CD4-positive, alpha-beta T cell treated with Interleukin-21 for 1 hour (primary cell): Measurements from ENCODE around the gene POLA1.

Source experiments
- DNase-seq: peaks from one replicate; pipeline ENCODE4 v3.0.0-alpha.2; 2020

POLA1 gene

DNA sequence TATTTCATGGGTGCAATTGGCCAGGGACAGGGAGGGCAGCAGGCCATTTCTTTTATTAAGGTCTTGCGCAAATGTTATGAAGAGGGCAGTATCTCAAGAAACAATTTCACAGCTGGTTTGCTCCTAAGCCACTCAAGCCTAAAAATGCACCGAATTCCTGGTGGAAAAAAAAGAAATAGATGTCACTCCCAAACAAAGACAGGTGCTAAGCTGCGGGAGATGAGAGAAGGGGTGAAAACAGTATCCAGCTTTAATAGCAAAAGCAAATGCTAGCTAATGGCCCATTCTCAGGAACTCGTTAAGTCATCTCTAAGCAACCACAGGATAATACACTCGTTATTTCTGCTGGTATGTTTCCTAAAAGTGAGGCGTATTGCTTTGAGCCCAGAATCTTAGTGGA is 205.7 kb downstream of the POLA1 start:
- no peak for DNase-seq

DNA sequence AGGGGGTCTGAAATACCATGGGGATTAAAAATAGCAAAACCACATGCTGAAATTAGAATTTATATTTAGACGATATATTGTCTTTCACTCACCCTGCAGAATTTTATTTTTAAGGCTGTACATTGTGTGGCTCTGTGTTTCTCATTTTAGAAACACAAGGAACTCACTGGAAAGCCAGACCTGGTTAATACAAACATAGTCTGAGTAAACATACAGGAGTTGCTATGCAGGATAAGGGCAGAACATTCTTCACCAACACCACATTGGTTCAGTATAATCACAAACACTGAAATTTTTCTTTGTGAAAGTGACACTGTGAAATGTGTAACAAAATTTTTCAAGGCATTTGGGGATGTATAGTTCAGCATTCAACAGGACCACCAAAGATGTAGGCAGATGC is 206.5 kb downstream of the POLA1 start:
- DNase-seq = no peak

DNA sequence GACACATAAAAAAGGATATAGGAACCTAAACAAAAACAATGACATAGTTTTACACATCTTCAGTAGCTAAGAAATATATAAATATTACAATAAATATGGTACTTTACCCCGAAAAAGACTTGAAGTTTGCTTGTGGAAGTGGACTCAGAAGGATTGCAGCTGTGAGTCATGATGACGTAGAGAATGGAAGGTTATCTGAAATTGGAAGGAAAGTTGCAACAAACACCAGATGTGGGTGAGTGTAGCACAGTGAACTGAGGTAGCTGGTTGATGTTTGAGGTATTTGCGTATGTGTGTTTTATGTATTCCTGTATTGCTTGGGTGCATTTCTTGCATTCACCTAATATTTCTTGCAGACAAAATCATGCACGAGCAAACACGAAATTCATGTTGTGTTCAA is 209.1 kb downstream of the POLA1 start:
- no peak for DNase-seq

DNA sequence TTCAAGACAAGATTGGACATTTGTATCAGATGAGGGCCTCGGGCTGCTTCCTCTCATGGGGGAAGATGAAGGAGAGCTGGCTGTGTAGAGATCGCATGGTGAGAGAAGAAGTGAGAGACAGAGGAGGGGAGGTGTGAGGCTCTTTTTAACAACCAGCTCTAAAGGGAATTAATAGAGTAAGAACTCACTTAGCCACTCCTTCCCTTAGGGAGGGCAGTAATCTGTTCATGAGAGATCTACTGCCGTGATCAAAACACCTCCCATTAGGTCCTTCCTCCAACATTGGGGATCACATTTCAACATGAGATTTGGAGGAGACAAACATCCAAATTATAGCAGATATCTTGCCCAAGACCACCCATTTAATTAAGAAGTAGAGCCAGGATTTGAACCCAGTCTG is 225.0 kb downstream of the POLA1 start:
- no peak for DNase-seq

DNA sequence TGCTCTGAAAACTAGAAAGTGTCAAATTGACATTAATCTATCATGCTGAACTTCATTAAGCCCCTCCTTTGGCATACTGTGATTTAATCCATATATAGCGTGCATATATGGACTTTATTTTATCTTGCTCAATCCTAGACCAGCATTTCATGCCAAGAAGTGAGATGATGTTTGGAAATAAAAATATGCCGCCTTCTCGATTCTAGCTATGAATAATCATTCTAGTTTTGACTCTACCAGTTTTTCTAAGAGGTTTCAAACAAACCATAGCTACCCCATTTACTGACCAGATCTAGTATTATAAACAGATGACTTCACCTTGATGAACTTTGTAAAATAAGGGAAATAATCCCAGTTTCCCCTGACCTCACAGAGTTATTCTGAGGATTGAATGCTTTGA is 227.1 kb downstream of the POLA1 start:
- DNase-seq = no peak

DNA sequence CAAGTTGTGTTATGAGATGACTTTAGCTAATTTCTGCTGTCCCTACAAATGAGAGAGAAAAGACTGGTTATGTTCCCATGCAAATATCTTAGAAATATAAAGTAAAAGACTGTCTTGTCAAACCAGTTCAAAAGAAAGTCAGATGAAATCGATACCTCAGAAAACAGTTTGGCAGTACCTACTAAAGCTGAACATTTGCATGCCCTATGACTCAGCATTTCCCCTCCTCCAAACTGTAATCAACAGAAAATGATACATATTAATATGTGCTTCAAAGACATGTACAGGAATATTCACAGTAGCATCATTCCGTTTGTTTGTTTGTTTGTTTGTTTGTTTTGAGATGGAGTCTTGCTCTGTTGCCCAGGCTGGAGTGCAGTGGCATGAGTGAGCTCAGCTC is 231.7 kb downstream of the POLA1 start:
- DNase-seq = no peak

DNA sequence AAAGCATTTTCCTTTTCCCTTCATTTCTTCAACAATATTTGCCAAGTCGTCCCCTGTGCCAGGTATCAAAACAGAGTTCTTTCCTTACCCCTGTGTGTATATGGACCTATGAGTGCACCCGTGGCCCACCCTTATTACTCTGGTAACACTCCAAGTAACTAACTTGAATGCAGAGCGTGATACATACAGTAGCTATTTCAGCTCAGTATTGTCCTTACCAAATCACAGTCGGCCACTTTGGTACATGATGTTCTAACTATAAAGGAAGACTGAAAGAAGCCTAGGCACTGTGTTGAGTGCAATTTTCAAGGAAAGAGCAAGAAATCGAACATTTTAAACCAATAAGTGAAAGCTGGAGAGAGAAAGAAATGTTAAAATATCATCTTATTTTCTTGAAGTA is 233.7 kb downstream of the POLA1 start:
- no peak for DNase-seq

DNA sequence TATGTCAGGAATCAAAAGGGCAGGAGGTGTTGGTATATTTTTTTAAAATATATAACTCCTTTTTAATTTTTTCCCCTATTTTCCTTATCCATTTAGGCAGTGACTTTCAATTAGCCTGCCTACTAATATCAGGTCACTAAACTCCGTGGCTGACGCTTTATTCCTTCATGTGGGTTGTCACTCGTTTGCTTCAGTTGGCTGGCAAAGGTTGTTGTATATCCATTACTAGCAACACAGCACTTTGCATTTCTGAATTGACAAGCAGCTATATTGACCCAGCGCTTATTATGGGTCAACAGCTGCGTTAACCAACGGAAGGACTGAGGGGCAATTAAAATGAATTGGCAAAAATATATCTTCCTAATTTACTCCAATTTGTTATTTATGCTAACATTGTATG is 234.4 kb downstream of the POLA1 start:
- DNase-seq = no peak

DNA sequence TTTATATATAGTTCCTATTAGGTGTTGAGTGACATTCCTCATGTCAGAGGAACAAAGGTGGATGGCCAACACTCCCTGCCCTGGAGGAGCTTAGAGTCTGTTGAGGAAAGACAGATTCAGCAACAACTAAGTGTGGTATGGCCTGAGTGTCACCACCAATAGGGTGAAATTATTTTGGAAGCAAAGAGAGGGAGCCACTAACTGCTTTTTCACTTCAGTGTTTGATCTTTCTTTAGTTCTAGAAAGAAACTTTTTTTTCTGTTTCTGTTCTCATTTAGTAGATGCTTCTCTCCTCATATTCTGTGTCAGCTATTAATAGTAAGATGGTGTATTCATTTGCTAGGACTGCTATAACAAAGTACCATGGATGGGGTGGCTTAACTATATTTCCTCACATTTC is 240.6 kb downstream of the POLA1 start:
- no peak for DNase-seq

DNA sequence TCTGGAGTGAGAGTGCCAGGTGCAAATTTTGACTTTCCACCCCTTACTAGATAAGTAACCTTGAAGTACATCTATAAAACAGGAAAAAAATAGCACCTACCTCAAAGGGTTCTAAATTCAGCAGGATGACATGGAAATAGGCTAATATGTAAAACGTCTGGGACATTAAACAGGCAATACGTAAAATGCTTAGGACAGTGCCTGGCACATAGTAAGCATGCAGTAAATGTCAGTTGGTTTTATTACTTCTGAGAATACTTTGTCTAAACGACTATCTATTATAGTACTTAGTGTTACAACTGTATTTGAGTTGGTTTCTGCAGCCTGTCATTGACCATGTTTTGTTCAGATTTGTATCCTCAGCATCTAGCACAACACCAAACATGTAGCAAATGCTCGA is 251.3 kb downstream of the POLA1 start:
- DNase-seq = no peak

DNA sequence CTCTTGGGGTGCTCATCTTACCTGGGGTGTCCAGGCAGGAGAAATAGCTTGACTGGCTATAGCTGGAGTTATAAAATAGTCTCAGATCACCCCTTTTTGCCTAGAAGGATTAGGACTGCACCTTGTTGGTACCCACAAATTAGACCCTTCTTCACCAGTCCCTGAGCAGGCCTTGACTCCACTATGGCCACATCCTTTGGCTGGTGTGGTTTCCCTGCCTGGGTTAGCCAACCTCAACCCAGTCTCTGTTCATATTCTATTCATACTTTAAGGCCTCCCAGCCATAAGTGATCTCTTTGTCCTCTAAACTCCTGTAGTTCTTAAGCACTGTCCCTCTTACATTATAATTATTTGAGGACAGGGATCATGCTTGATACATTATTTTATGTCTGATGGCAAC is 252.7 kb downstream of the POLA1 start:
- no peak for DNase-seq

DNA sequence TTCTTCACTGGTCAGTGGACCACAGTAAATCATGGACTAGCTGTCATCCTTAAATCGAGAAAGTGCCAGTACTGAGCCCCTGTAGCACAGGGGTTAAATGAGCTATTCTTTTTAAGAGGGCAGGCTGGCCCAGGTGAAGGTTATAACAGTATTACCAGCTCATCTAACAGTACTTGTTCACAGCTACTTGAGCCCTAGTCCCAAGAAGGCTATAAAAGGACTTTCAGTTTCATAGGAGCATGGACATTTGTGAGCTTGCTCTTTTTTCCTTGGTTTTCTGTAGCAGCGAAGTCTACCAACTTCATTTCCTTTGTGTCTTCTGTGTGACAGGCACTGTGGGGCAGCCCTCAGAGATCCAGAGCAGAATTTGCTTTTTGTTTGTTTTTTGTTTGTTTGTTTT is 261.0 kb downstream of the POLA1 start:
- DNase-seq = no peak

DNA sequence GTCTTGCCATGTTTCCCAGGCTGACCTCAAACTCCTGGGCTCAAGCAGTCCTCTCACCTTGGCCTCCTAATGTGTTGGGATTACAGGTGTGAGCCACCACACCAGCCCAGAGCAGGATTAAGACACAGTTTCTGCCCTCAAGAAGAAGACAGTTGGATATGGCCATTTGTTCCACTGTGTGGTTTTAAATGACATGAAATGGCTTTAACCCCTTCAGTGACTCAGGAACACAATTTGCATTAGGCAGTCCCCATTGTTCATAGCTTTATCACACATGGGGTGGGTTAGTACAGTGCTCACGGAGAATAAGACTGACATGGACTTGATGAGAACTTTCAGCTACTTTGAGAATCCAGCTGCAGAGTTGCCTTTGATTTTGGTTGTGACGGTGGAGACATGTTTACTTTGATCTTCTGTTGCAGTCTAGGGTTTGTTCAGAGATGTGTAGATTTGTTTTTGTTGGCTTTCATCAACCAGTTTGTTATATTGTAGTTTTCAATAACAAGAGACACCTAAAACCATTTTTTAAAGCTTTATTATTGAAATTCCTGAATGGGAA is 261.7 kb downstream of the POLA1 start:
- no peak for DNase-seq

DNA sequence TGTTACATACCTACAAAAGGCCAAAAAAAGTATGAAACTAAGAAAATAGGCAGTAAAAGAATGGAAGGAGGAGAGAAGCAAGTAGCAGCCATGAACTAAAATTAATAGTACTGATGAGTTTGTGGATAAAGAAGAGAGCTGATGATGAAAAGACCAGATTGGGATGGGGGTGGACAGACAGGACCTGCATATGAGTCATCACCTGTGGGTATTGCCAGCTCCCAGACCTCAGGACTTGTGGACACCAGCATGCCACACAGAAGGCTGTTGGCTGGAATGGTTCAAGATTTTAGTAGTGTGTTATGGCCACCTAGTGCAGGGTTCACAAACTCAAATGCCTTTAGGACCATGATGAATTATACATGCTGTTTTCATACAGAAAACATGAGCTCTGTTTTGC is 263.1 kb downstream of the POLA1 start:
- DNase-seq = no peak

DNA sequence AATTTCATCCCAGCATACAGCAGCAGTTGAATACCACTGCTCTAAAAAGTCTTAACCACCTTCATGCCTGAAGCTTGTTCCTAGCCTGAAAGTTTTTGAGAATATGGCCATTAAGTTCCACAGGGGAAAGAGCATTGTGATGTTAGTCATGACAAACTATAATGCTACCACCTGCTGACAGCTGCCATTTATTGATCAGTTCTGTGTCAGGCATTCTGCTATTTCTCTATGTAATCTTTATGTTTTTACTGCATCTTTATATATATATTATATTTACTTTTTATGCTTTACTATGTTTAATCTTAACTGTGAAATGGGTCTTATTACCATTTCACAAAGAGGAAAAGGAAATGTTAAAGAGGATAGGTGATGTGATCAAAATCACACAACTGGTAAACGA is 268.1 kb downstream of the POLA1 start:
- DNase-seq = no peak

DNA sequence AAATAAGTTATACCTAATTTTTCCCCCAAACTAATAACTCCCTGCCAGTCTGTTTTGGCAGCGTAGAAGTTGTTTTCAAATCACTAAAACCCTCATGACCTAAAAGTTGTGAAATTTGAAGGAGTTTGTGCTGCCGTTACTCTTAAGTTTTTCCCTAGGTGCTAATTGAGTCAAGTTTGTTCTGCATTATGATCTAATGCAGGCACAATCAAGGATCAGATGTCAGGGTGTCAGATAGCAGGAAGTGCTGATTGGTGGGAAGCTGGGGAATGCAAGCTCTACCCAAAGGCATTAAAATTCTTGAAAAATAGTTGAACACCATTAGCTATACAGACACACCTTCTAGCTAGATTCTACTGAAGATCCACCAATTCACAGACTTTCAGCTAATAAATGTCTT is 270.1 kb downstream of the POLA1 start:
- DNase-seq = no peak

DNA sequence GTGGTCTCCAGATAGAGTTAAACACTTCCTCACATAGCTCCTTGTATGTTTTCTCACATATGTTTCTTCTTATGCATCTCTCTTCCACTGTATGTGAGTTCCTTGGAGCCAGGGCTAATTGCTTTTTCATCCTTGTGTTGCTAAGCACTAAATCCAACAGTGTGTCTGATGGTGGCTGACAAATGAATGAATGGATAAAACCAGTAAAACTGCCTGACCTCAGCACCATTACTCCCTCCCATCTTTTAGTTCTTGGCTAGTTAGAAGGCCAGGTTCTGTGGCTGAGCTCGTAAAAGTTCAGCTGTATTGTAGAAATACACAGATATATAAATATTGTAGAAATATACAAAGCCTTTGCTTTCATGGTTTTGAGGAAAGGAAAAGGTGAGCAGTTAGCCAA is 271.7 kb downstream of the POLA1 start:
- DNase-seq = no peak

DNA sequence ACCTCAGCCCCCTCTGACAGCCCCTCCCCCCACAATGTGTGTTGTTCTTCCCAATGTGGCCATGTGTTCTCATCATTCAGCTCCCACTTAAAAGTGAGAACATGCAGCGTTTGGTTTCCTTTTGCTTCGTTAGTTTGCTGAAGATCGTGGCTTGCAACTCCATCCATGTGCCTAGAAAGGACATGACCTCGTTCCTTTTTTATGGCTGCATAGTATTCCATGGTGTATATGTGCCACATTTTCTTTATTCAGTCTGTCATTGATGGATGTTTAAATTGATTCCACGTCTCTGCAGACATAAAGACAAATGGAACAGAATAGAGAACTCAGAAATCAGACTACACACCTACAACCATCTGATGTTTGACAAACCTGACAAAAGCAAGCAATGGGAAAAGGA is 276.1 kb downstream of the POLA1 start:
- no peak for DNase-seq

DNA sequence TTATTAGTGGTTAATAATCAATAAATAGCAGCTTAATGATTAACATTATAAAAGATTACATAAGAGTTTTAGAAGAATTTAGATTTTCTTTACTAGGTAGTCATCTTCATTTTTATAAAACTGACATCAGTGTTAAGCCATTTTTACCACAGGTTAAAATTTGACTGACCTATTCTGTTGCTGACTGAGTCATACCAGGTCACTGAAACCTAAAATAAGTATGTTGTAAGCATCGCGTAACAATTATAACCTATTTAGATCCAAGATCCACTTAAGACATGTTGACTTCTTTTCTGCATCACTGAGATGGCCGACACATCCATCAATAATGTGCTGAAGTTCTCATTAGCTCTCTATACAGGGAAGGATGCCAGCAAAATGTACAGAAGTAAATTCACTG is 285.4 kb downstream of the POLA1 start:
- DNase-seq = no peak

DNA sequence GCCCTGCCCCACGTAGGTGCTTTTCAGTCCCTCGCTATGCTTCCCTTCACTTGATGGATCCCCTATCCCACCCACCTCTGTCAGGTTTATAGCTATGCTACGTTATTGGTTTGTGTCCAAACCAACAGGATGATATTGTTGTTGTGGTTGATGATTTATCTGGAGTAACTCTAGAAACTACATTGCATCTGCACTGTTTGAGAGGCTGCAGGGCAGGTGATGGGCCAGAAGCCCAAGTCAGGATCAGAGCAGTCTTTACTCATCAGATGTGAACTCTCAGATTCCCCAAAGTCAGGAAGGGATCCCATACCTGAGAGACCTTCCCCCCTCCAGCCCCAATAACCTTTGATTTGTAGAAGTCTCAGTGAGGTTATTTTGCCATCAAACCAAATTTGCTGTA is 287.3 kb downstream of the POLA1 start:
- DNase-seq = no peak

DNA sequence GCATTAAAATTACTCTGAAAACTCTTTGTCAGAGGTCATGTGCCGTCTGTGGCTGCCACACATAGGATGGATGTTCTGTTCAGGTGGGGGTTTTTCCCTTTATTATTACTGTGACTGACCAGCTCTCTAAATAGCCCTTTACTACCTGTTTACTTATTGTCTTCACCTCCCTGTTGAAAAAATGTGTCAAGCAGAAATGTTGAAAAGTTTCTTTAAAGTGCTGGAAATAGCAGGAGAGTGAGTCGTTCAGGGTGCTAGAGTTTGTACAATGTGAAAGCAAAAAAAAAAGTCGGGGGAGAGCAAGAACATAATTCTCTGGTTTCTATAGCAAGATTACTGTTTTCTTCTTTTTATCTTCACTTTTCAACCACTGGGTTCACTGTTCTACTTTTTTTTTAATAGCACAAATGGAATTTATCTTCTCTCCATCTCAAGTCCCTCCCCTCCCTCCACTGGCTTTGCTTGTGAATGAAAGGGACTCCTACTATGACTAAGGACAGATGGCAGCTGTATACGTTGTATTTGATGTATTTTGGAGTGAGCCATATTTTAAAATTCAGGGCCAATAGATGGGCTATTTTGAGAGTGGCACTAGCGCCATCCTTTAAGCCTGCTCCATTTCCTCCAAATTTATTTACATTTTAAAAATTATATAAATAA is 288.7 kb downstream of the POLA1 start:
- DNase-seq = no peak

DNA sequence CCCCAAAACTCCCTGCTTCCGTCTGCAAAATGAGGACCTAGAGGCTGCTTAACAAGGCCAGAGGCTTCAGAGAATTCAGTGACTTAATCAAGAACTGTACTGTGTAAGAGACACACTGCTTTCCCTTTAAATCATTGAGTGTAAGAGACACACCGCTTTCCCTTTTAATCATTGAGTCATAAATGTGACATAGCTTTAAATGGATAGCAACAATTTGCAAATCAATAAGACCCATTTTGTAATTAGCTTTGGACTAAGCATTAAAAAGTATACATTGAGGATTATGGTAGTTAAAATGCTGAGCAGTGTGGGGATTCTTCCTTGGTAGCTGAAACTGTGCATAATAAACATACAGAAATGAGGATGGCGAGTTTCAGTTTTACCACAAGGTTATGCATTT is 290.2 kb downstream of the POLA1 start:
- no peak for DNase-seq

DNA sequence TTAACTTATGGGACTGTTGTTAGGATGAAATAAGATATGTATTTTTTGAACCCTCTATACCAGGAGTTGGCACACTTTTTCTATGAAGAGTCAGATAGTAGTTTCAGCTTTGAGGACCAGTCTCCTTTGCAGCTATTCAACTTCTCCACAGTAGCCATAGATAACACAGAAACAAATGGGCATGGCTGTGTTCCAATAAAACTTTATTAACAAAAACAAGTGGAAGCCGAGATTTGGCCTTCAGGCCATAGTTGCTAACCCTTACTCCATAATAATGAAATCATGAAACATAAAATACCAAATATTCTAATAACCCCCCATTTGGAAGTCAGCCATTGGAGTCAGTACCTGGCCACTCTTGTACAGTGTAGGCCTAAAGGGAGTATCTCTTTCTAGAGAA is 291.4 kb downstream of the POLA1 start:
- DNase-seq = no peak

DNA sequence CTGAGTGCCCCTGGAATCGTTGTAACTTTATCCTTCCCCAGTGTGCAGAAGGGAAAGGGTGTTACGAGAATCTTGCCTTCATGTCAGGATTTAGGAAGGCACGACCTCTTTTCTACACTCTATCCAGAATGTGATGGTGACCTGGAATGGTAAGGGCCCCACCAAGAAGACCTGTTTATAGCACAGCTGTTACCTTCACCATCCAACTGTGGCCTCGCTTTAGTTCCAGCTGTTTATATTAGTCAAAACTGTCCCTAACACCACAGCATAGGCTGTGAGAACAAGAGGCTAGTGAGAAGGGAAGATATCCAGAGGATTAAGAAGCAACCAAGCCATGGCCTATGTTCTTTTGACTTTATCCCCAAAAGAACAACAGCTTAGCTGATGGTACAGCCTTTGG is 294.0 kb downstream of the POLA1 start:
- no peak for DNase-seq

DNA sequence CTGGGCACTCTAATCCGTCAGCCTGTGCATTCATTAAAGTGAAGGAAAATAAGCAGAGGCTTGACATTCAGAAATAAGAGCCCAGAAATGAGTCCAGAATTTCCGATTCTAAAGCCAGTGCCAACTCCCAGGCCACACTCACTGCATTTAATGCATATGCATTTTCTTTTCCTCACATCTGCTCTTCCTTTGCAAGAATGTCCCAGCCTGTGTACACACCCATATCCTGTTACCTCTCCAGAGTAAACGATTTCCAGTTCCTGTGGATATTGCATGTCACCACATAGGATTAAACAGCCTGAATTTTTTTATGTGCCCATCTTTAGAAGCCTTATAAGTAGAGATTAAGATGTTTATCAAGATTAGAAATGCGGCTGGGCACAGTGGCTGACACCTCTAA is 294.6 kb downstream of the POLA1 start:
- no peak for DNase-seq

DNA sequence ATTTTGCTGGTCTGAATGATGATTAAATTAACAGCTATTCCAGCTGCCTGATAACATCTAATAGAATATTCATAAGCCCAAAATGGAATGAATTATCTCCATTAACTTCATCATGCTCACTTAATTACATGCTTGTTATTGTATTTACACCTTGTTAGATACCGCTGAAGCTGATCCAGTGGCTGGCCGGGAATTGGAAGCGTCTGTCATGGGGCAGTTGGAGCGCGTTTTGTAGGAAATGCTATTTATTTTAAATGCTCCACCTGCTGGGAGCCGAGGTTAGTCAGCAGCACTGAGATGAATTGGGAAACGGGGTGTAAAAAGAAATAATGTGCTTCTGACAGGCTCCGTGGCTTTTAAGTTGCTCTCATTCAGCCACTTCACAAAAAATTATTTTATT is 296.8 kb downstream of the POLA1 start:
- DNase-seq = no peak
